GM19438 (cell line): ENCODE data around the gene NCOA7.
"Not testable (repeated sequence)": the region's sequence is repeated elsewhere in the genome, so short reads cannot be mapped to it uniquely, and the experiment has no call there.

Source experiments
- ATAC-seq: cut with Tn5 transposase; IDR thresholded peaks from one replicate; pipeline ENCODE4 v1.9.1; 2021; ENCODE audit warnings: low read depth; ENCODE audit not compliant: unreplicated experiment

Gene NCOA7

DNA sequence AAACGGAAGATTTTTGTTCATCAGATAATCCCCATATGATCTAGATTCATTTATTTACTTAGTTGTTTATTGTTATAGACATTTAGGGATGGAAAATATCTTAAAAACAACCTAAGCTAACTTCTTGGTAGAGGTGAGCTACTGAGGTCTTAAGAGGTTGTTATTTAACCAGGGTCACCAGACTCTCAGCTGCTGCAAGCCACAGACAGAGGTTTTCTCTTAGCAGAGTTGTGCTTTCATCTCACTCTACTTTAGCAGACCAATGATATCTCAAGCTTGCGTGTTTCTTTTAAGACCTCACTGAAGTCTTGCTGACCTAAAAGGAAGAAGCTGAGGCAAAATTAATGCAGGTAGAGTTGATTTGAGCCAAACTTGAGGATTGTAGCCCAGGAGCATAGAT, 43.6 kb downstream of the NCOA7 start:
- ATAC-seq: peak; percentile 93

DNA sequence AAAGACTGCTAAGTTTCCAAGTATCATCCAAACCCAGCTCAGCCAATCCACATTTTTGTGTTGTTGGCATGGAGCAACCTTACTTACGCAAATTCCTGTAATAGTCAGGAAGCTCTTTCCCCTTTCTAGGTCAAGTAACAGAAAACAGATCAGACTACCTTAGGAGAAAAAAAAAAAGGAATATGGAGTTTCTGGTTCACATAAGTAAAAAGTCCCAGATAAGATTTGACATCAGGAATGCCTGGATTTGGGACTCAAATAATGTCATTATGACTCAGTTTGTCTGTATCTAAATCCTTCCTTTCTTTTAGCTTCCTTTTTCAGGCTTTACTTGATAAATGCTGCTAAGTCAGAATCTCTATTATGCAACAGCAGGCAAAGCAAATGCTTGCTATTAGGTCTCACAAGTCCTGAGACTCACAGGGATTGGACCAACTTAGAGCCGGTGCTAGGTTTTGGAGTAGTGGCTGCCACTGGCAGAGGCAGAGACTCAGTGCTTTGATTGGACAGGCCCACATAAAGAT, 44.5 kb downstream of the NCOA7 start:
- no peak for ATAC-seq

DNA sequence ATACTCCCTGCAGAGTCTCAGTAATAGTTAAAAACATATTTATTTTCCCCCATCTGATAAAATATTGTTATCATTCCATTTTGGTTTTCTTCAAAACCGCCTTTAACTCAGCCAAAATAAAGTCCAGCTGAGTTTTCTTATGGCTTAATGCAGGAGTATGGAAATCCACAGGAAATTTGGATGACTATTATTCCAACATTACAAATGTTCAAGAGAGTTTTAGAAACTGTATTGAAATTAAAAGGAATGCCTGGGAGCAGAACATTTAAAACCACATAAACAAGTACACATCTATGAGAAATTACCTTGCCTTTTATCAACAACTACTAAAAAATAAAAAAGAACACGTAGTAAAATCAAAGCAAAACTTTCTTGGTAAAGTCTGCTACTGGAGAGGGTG, 45.7 kb downstream of the NCOA7 start:
- ATAC-seq: no peak

DNA sequence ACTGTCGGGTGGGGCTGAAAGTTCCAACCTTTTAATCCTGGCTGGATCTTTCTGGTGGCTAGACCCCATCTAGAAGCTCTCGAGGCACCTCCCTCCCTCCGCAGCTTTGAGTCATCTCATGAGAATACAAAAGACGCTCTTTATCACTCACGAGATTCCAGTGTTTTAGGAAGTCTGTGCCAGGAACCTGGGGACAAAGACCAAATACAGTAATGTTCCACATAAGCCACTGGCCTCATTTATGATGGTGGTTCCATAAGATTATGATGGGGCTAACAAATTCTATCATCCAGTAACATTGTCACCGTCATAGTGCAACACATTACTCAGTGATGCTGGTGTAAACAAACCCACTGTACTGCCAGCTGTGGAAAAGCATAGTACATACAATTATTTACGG, 48.7 kb downstream of the NCOA7 start:
- ATAC-seq: no peak

DNA sequence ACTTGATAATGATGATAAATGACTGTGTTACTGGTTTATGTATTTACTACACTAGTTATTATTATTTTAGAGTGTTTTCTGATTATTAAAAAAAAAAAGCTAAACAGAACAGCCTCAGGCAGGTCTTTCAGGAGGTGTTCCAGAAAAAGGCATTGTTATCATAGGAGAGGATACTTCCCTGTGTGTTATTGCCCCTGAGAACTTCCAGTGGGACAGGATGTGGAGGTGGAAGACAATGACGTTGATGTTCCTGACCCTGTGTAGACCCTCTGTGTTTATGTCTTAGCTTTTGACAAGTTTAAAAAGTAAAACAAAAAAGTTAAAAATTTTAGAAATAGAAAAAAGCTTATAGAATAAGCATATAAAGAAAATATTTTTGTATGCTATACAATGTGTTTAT, 49.1 kb downstream of the NCOA7 start:
- no peak for ATAC-seq

DNA sequence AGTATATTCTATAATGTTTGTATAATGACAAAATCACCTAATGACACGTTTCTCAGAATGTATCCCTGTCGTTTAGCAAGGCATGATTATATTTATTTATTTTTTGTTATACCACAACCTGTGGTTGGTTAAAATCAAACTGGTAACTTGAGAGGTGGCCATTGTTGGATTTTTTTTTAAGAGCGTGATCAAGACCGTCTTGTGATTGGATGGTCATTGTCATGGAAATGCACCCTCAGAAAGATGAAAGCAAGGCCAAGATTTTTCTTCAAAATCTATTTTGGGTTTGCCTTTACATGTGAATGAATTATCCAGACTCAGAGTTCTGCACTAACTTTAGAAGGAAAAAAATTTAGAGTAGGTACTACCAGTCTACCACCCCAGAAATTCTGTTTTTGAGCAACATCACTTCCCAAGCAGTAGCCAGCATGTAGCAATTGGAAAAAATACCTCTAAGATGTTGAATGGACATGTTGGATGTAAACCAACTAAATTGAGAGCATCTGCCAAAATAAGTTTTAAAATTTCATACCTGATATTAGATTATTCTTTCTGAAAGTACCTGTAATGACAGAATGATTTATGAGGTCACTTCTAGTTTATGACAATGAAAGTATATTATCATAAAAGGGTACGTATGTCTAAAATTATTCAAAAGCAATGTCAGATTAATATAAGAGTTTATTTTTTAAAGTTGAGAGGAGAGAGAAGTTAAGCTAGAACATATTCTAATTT, 50.8 kb downstream of the NCOA7 start:
- ATAC-seq: no peak

DNA sequence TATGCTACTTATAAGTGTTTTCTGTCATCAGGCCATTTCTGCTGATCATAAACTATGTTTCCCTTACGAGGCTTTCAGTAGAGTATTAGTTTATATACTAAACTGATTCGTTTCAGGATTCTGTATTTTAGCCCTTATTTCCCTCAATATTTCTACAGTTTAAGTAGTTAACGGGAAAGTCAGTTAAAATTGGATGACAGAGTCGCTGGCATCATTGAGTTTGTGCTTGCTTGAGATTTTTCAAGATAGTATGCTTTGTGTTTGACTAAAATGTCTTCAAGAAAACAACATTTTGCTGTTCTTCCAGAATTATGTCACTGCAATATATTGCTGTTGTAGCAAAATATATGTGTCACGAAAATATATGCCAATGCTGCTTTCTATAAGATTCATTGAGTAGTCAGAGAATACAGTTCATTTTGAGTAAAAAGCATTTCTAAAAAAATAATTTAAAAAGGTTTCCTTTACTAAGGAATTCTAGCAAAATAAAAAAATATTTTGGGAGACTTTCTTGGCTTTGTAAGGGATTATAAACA, 51.4 kb downstream of the NCOA7 start:
- no peak for ATAC-seq

DNA sequence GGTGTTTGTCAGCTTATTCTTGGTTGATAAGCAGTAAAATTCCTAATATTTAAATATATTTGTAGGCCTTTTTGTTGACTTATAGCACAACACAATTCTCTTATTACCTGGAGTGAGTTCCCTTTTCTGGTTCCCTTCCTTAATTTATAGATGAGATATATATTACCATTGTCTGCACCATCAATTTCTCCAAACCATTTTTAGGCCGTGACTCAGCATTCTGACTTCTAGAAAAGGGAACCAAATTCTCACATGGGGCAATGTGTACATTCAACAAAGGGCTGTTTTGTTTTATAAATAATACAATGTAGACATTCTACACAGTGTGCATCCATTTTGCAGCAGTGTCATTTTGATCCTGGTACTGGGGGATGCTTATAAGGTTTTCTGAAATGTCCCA, 52.8 kb downstream of the NCOA7 start:
- ATAC-seq: no peak

DNA sequence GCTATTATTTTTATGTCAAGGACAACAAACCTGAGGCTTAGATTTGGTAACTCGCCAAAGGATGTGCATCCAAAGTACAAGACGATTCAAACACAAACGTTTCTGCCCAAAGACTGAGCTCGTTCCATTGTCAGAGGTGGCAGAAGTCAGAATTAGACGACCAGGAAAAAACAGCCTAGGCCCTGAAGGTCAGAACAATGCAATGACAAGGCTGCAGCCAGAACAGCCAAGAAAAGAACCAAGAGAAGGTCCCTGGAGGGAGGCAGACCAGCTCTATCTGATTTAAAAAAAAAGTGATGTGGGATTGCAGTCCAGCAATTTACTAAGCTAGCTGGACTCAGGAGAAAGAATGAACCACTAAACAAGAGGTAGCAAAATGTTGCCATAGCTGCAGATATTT, 54.2 kb downstream of the NCOA7 start:
- ATAC-seq: no peak

DNA sequence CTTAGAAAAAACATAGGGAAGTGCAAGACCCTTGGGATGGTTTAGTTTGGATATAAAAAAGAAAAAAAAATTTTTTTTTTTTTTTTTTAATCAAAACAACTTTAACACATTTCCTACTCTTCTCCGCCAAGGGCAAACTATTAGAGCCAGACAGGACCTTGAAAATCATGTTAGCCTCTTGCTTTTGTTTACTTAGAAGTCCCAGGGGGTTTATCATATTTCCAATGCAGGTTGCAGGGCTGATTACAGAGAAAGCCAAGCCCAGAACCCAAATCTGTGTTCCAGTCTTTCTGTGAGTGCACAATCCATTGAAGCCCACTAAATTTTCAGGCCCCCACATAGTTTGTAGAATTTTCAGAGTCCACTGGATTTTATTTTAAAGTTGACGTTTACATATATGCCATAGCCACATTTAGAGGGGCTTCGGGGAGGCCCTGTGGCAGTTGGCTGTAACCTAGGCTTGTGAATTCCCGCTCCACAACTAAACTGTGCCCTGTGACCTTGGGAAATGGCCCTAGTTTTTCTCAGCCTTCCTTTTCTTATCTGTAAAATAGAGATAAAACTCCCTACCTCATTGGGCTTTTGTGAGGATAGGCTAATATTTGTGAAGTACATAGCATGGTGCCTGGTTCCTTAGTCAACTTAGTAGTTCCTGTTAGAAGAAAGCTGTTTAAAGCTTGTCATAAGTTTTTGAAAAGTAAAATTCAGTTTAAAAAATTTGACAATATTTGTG, 55.7 kb downstream of the NCOA7 start:
- ATAC-seq: no peak

DNA sequence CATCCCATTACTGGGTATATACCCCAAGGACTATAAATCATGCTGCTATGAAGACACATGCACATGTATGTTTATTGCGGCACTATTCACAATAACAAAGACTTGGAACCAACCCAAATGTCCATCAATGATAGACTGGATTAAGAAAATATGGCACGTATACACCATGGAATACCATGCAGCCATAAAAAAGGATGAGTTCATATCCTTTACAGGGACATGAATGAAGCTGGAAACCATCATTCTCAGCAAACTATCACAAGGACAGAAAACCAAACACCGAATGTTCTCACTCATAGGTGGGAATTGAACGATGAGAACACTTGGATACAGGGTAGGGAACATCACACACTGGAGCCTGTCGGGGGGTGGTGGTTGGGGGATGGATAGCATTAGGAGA, 57.5 kb downstream of the NCOA7 start:
- ATAC-seq: not testable (repeated sequence)

DNA sequence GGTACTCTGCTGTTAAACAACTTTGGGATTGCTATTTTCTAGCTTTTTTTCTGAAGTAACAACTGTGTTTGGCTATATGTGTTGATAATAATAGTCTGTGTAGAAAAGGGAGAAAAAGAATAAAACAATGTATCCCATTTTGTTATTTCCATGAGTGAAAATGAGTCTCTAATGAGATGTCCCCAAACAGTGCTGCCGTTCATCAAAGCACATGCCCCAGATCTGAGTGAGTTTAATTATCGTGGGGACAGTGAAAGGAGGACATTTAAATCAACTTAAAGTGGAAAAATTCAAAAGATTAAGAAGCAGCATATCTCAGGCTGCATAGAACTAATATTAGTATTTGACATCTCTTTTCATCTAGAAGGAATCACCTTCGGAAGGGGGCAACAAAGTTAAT, 59.6 kb downstream of the NCOA7 start:
- ATAC-seq: no peak

DNA sequence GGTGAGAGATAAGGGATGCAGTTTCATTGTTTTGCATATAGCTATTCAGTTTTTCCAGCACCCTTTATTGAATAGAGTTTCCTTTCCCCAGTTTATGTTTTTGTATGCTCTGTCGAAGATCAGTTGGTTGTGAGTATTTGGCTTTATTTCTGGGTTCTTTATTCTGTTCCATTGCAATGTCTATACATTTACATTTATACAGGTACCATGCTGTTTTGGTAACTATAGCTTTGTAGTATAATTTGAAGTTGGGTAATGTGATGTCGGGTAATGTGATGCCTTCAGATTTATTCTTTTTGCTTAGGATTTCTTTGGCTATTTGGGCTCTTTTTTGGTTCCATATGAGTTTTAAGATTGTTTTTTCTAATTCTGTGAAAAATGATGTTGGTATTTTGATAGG, 61.8 kb downstream of the NCOA7 start:
- no peak for ATAC-seq

DNA sequence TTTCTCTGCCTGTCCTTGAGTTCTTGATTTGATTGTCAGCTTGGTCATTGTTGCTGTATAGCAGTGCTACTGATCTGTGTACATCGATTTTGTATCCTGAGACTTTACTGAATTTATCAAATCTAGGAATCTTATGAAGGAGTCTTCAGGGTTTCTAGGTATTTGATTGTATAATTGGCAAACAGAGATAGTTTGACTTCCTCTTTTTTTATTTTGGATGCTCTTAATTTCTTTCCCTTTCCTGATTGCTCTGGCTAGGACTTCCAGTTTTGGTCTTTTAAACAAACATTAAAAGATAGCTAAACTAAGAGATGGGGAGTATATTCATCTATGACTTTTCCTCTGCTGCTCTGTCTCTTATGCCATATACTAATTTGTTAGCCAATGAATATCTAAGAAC, 62.4 kb downstream of the NCOA7 start:
- ATAC-seq: no peak

DNA sequence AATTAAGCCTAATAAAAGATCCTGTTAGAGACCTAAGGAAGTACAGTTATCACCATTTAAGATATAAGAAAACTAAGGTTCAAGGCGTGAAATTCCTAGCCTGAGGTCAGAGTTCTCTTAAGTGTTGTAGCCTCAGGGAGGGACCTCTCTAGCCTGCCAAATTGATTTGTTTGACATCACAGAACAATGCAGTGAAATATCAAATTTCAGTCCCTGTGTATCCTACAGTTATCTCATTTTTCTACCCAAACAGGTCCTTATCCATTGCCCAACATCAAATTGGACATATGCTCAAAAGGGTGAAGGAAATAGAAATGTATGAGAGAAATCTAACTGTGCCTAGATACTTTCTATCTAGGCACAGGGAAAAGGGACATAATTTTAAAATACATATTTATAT, 63.0 kb downstream of the NCOA7 start:
- no peak for ATAC-seq

DNA sequence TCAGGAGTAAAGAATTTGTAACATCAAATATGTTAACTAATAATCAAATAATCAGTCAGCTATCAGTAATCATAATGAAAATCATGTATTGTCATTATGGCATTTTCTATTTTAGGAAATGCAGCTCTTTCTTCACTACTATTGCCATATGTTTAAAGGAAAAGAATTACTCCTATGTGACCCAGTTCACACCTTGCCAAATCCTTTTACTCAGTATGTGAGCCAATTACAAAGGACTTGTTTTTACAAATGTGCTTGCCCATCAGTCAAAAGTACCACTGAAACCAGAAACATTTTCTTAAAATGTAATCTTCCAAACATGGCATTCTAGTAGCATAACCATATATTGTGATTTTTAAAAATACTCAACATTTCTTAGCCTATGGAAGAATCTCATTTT, 63.6 kb downstream of the NCOA7 start:
- no peak for ATAC-seq

DNA sequence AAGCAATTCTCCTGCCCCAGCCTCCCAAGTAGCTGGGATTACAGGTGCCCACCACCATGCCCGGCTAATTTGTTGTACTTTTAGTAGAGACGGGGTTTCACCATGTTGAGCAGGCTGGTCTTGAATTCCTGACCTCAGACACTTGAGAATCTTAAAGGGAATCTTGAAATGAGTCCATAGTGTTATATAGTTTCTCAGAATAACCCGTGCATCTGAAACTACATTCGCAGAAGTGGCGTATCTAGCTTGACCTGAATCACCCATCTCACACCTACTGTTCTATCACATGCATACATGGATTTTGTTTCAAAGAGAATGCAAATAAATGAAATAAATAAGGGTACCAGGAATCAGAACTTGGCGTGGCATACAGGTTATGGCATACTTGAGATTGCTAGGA, 65.0 kb downstream of the NCOA7 start:
- ATAC-seq: no peak

DNA sequence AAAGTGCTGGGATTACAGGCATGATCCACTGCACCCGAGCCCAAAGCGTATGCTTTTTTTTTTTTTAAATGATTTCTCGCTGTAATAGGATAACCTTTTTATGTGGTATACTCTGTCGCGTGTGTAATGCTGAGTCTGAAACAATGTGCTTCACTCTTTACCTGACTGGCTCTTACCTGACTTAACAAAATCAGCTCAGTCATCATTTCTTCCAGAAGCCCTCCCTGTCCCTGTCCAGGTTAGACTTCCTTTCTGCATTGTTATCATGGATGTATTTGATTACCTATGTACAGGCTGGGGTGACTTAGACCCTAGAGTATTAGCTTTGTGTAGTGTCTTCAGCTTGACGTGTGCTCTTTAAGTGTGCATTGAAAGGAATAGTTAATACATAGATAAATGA, 67.1 kb downstream of the NCOA7 start:
- ATAC-seq: no peak

DNA sequence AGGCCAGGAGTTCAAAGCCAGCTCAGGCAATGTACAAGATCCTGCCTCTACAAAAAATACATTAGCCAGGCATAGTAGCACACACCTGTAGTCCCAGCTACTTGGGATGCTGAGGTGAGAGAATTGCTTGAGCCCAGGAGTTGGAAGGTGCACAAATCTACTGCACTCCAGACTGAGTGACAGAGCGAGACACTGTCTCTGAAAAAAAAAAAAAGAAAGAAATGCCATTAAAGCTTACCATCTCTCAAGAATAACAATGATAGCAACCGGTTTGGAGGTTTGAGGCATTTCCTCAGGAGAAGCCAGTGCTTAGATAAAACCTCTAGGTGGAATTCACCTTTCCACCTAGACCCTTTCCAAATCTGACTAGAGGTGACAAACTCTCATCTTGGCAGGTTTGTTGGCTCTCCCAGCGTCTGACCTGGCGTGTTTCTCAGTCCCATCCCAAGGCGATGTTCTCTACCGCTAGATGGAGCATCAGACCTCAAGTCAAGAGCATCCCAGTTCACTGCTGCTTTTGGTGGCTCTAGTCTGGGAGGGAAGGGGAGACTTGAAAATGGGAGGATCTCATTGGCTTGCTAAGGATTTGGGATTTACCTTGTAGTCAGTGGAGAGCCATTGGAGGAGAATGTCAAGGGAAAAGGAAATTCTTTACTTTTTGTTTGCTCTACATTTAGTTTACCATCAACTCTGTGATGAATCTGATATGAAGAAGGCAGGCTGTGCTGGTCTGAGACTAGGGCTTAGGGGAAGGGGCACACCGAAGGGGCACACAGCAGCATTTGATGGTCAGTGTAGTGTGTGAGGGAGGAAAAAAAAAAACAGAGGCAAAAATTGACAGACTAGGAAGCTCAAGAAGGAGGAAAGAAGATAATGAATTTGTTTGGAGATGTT, 67.9 kb downstream of the NCOA7 start:
- ATAC-seq: peak; percentile 95

DNA sequence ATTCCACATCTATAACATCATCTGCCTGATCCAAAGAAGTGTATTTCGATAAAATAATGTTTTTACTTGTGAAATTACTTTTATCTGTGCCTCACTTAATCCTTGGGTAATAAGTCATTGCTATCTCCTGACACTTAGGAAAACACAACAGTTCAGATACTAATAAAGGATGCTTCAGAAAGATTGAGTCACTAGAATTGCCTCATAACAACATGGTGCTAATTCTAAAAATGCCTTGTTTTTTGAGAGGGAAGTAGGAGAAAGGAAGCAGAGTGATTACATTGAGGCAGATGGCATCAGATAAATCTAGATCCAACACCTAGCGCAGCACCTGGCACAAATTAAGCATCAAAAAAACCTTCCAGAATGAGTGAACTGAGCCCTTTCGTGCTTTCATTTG, 69.0 kb downstream of the NCOA7 start:
- ATAC-seq: no peak

DNA sequence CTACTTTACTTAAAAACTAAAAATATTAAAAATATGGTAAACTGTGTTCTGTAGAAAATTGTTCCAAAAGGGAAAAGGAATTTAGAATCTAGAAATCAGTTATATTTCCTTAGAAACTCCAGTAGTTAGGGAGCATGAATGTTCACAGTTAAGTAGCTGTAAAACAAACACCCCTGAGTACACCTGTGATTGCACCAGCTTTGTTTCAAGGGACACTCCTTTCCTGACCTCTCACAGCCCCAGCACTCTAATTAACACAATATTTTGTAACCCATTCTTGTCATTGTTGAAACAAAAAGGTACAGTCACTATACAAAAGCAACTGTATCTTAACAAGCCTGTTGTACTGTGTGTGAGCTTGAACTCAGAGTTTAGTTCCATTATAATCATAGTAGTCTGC, 72.3 kb downstream of the NCOA7 start:
- no peak for ATAC-seq
